NOMO-1 treated with dmso at 0.1 percent for 144 hours (cell line): ENCODE results near the gene RETN.
A peak's percentile ranks its signal among the peaks of the same experiment; 100 is the strongest.

Experiments
- DNase-seq: peaks from one replicate; lab custom pipeline; 2025; ENCODE audit not compliant: unreplicated experiment; lab: John Stamatoyannopoulos, UW

RETN gene

GRCh38 chr19:7657131-7657751, 11.6 kb upstream of the RETN start:
- peak; percentile 78 for DNase-seq

GRCh38 chr19:7658219-7658686, 10.6 kb upstream of the RETN start:
- no peak for DNase-seq

DNA sequence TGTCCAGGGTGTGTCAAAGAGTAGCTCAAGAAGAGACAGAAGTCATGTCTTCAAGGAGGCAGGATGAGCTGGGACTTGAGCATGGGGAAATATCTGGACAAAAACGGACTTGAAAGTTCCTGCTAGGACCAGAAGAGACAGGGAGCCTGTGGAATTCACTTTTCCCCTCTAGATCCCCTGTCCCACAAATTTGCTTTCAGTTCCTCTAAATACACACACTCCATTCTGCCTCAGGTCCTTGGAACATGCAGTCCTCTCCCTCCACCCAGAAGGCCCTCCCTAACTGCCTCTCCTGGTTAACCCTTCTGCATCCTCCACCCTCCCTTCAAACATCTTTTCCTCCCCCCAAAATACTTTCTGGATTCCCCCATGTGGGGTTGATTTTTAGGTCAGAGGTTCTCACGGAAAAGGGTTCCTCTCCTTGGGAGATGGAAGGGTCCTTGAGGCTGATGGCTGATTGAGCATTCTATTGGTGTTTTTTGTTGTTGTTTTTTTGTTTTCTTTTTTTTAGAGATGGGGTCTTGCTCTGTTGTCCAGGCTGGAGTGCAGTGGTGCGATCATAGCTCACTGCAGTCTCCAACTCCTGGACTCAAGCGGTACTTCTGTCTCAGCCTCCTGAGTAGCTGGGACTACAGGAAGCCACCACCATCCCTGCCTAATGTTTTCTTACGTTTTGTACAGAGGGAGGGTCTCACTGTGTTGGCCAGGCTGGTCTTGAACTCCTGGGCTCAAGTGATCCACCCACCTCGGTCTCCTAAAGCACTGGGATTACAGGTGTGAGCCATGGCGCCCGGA, 6.9 kb upstream of the RETN start:
- DNase-seq = no peak

- no peak for DNase-seq
Observed at GRCh38 chr19:7662657-7663056, 6.2 kb upstream of the RETN start.

DNA sequence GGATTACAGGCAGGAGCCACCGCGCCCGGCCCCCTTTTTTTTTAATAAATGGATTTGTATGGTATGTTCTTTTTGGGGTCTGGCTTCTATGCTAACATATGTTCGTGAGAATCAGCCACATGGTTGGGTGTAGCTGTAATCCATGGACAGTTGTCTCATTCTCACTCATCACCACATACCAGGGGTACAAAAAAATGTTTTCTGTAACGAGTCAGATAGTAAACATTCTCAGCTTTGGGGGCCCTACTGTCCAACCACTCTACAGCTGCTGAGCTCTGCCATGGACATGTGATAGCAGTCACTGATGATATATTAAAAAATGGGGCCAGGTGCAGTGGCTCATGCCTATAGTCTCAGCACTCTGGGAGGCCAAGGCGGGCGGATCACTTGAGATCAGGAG, 5.1 kb upstream of the RETN start:
- no peak for DNase-seq

DNA sequence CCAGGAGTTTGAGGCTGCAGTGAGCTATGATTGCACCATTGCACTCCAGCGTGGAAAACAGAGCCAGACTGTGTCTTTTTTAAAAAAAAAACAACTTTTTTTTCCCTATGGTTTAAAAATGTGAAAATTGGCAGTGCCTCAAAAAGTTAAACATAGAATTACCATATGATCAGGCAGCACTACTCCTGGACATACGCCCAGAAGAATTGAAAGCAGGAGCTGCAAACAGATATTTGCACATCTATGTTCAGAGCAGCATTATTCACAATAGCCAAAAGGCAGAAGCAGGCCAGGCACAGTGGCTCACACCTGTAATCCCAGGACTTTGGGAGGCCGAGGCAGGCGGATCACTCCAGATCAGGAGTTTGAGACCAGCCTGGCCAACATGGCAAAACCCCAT, 3.8 kb upstream of the RETN start:
- no peak for DNase-seq

DNA sequence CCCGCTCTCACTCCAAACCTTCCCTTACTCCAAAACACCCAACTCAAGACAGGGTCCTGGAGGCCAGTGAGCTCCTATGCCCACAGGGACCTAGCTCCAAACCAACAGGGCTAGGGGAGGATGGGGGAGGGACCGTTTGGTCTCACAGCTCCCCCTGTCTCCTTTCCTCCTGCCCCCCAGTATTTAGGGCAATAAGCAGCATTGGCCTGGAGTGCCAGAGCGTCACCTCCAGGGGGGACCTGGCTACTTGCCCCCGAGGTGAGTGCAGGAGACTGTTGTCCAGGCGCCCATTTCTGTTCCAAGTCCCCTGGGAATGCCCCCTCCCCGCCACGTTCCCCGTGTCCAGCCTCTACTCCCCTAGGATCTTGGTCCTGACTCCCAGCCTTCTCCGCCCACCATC, 792 bp downstream of the RETN start:
- DNase-seq = no peak

DNA sequence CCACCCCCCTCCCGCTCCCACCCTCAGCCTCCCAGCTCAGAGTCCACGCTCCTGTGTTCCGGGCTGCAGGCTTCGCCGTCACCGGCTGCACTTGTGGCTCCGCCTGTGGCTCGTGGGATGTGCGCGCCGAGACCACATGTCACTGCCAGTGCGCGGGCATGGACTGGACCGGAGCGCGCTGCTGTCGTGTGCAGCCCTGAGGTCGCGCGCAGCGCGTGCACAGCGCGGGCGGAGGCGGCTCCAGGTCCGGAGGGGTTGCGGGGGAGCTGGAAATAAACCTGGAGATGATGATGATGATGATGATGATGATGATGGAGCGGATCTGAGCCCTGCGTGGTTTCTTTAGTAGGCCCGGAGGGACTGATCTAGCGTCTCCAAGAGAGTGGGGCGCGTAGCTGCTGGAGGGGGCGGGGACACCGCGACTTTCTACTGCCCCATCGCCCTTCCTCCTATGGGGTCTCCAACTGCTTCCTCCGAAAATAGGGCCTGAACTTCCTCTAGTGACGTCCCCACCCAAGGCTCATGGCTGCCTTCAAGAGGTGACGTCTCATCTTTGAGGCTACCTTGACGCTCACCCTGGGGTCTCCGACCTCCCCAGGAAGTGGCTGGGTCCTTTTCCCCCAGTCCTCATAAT, 1.4 kb downstream of the RETN start:
- no peak for DNase-seq

DNA sequence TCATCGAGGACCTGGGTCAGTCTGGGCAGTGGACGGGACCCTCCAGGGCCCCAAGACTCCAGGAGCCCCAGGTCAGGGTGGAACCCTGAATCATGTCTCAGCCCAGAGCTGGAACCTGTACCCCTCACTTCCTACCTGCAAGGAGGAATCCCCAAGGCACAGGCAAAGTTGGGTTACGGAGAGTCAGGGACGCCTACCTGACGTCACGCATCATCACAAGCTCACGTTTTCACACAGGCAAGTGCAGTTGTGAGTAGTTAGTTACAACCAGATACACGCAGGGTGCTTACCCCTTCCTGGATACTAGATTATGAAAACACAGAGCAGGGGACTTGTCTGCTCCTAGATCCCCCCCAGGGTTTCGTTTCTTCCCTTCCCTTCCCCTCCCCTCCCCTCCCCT, 1.9 kb downstream of the RETN start:
- no peak for DNase-seq

GRCh38 chr19:7672522-7672921, 3.7 kb downstream of the RETN start:
- no peak for DNase-seq

- DNase-seq = peak; percentile 83
Observed at GRCh38 chr19:7674010-7675005, 5.5 kb downstream of the RETN start.

GRCh38 chr19:7676376-7676775, 7.5 kb downstream of the RETN start:
- DNase-seq = peak; percentile 52

- DNase-seq = no peak
Observed at GRCh38 chr19:7676854-7677253, 8.0 kb downstream of the RETN start, which contains the start of gene MCEMP1. MCEMP1 (plus strand) TSS chr19:7677090; CDS start chr19:7677121, 31 bp downstream.

GRCh38 chr19:7677669-7678311, 8.9 kb downstream of the RETN start:
- DNase-seq = no peak

DNA sequence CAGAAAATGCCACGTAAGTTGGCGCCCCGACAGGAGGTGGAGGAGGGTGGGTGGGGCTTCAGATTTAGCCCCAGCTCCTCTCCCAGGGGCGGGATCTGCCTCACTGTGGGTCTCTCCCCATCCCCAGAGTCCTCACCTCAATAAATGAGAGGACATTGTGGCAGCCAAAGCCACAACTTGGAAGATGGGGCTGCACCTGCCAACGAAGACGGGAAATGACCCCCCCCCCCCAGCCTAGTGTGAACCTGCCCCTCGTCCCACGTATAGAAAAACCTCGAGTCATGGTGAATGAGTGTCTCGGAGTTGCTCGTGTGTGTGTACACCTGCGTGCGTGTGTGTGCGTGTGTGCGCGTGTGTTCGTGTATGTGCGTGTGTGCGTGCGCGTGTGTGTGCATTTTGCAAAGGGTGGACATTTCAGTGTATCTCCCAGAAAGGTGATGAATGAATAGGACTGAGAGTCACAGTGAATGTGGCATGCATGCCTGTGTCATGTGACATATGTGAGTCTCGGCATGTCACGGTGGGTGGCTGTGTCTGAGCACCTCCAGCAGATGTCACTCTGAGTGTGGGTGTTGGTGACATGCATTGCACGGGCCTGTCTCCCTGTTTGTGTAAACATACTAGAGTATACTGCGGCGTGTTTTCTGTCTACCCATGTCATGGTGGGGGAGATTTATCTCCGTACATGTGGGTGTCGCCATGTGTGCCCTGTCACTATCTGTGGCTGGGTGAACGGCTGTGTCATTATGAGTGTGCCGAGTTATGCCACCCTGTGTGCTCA, 10.3 kb downstream of the RETN start:
- no peak for DNase-seq

- DNase-seq = no peak
Observed at GRCh38 chr19:7679771-7680605, 11.1 kb downstream of the RETN start.

GRCh38 chr19:7680606-7681339, 11.9 kb downstream of the RETN start, which contains the start of gene TRAPPC5:
TRAPPC5 (plus strand) TSS chr19:7680833; CDS start chr19:7682254, 1,421 bp downstream.
- DNase-seq = peak; percentile 81
